ENCODE results near the gene ASTN2. TPM values are rescaled to one million over a fixed set of nuclear protein-coding genes. Genes with fewer than 3 reads are reported as not detected.

The ASTN2 gene
- total and polyA plus RNA-seq, 2 donors (not counting 3 experiments of a cell fraction or from before 2014, with no cell fraction given) = 1.0 to 1.9 TPM

DNA sequence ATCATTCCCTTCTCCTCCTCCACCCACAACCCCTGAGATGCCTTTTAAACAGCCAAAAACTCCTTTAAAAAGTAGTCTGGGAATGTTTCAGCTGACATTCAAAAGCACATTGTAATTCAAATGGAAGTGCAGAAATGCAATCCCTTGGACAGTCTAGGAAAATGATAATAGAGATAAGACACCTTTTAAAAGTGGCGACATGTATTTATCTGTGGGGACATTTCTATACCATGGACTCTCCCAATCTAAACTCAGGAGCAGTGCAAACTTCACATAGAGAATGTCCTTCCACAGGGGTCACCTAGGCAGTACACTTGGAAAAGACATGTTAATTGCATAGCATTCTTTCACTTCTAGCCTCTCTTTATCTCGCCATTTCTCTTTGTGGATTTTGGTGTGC is 694.7 kb downstream of the ASTN2 start:
- CTCF ChIA-PET = no interaction called here

More for the DNA sequence above, 694.7 kb downstream of the ASTN2 start:
- no peaks in the 10 kb centered on the region for H4K20me1 ChIP-seq (replicated peaks; ENCODE audit: control insufficient read depth, extremely low read depth, insufficient read depth, low read length)
- intact Hi-C loops (cut with micrococcal nuclease) = no loop called here
- H3K36me3 ChIP-seq (ENCODE audit: control insufficient read depth in 2 of 2, extremely low read depth in 1 of 2, insufficient read depth in 2 of 2, low read length in 2 of 2) = no peaks in the 10 kb centered on the region
- H3K4me2 ChIP-seq (ENCODE audit: insufficient read depth, low read length) = no peak overlapping the region
- DNase-seq (ENCODE audit: low read depth, low spot score) = no peak
- no peaks in the 10 kb centered on the region for H3K79me2 ChIP-seq (ENCODE audit: control insufficient read depth, insufficient read depth, low read length)
- dilution Hi-C loops (cut with MboI; ENCODE audit: extremely low pct_ligation_motif_present, low sequenced_read_pairs) = no loop called here
- no peak overlapping the region for H3K9ac ChIP-seq (replicated peaks; ENCODE audit: extremely low read depth, insufficient read depth, low read length)
- no peak for FAIRE-seq
- POLR2A ChIA-PET = no interaction called here
- TF ChIP-seq POLR2A (IDR thresholded peaks at IDR 0.05; ENCODE audit: low read depth, low read length) (no peak), MYC (IDR thresholded peaks at IDR 0.05; ENCODE audit: low read depth, low read length) (no peak), FOS (IDR thresholded peaks at IDR 0.05; ENCODE audit: borderline replicate concordance, insufficient read depth, low read length) (no peak), JUN (IDR thresholded peaks at IDR 0.05; ENCODE audit: borderline replicate concordance, insufficient read depth, insufficient read length, low read depth) (no peak), EZH2 (IDR thresholded peaks at IDR 0.05; ENCODE audit: borderline replicate concordance, low read depth, low read length, severe bottlenecking) (no peak), GATA2 (IDR thresholded peaks at IDR 0.05; ENCODE audit: insufficient read depth, insufficient read length, low read depth, low read length) (no peak), CTCF (IDR thresholded peaks at IDR 0.05; ENCODE audit: extremely low read depth in 1 of 2, insufficient read depth in 1 of 2, low read depth in 1 of 2, low read length in 2 of 2) (no peak), POLR2AphosphoS5 (IDR thresholded peaks at IDR 0.05; ENCODE audit: insufficient read depth, low read depth, low read length) (no peak)
- TF ChIP-seq, protein P1, sequence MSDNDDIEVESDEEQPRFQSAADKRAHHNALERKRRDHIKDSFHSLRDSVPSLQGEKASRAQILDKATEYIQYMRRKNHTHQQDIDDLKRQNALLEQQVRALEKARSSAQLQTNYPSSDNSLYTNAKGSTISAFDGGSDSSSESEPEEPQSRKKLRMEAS (IDR thresholded peaks at IDR 0.05; ENCODE audit: insufficient read depth, insufficient read length) = no peak
- no TSS peak for BruUV-seq (replicated peaks)
- H3K27me3 ChIP-seq (ENCODE audit: control insufficient read depth in 2 of 2, insufficient read depth in 2 of 2, low read length in 2 of 2) = no peaks in the 10 kb centered on the region
- no peak overlapping the region for H3K4me3 ChIP-seq (replicated peaks in 1 of 3; ENCODE audit: insufficient read depth in 1 of 3, low read depth in 1 of 3, low read length in 3 of 3)
- no peaks in the 10 kb centered on the region for H3K9me3 ChIP-seq (replicated peaks; ENCODE audit: control insufficient read depth, insufficient read depth, low read length)
- no peak overlapping the region for H2AFZ ChIP-seq (ENCODE audit: low read depth, low read length)
- no peak overlapping the region for H3K27ac ChIP-seq (ENCODE audit: insufficient read depth, low read depth, low read length)
- no peaks in the 10 kb centered on the region for H3K4me1 ChIP-seq (ENCODE audit: control insufficient read depth, extremely low read depth, insufficient read depth, low read length)
- H3K9me1 ChIP-seq (replicated peaks; ENCODE audit: control insufficient read depth, extremely low read depth, insufficient read depth, low read length) = no peaks in the 10 kb centered on the region

All from endothelial cell of umbilical vein (primary cell).